HCT116 (cell line): ENCODE results near the gene SUGCT. TPM values are rescaled to one million over a fixed set of nuclear protein-coding genes. Genes with fewer than 3 reads are reported as not detected.

Source experiments
- ATAC-seq: fragments of 200-7000 bp; cut with Tn5 transposase; 2 replicates; pipeline ENCODE4 v1.9.1; 2020; ENCODE audit warnings: mild to moderate bottlenecking, moderate library complexity
- BruUV-seq: library from RNA; stranded (reverse); fragments of 400-500 nt; replicated peaks from 2 replicates; lab custom pipeline; 2021; lab: Mats Ljungman, UMichigan
- CTCF ChIA-PET: fragments of 300-600 bp; sonication (Branson Sonifier 250); formaldehyde crosslinking; loops from one replicate; lab custom pipeline; 2021; ENCODE audit warnings: antibody characterized with exemption; lab: Charles Lee
- POLR2A ChIA-PET: fragments of 300-600, 350-600 bp; sonication (Branson Sonifier 250); formaldehyde crosslinking; loops from one replicate; lab custom pipeline; 2021; ENCODE audit warnings: antibody characterized with exemption; lab: Charles Lee
- RAD21 ChIA-PET, 2 experiments: fragments of 300-600 bp; sonication (Branson Sonifier 250); formaldehyde crosslinking; loops; one replicate each; lab custom pipeline; 2023; ENCODE audit warnings: low total read pairs in 2 of 2; ENCODE audit not compliant: uncharacterized antibody in 2 of 2, unreplicated experiment in 2 of 2, low non-redundant PET in 1 of 2; lab: Charles Lee
- DNase-seq: peaks from one replicate; pipeline ENCODE4 v3.0.0-alpha.2; 2010; ENCODE audit warnings: low read depth, low spot score
- H2AFZ ChIP-seq: fragments of 200-600 bp; shearing (Covaris generic), sonication (generic); 2 replicates; pipeline ENCODE4 v1.6.1; 2017; ENCODE audit warnings: low read depth, mixed run types, mixed read lengths, antibody characterized with exemption, low read length; ENCODE audit not compliant: poor library complexity, severe bottlenecking
- H3K27ac ChIP-seq: 2 replicates; pipeline ENCODE4 v1.5.1; 2012; ENCODE audit warnings: low read depth, low read length
- H3K27me3 ChIP-seq: fragments of 200-600 bp; sonication (generic); 2 replicates; pipeline ENCODE4 v1.6.1; 2016; ENCODE audit warnings: mixed run types, low read length, mixed read lengths; ENCODE audit not compliant: insufficient read depth
- H3K36me3 ChIP-seq, 2 experiments: fragments of 200-500 bp in 1 of 2; fragments of 200-600 bp in 1 of 2; sonication (Bioruptor generic) in 1 of 2; sonication (generic) in 1 of 2; 2 replicates each; pipeline versions ENCODE4 v1.5.1 to v1.6.1; 2014 to 2016; ENCODE audit warnings: low read length in 2 of 2, inconsistent platforms in 1 of 2, mixed read lengths in 1 of 2, mixed run types in 1 of 2; ENCODE audit not compliant: insufficient read depth in 2 of 2, control insufficient read depth in 1 of 2
- H3K4me1 ChIP-seq, 2 experiments: fragments of 200-600 bp in 1 of 2; sonication (generic) in 1 of 2; 2 replicates each; pipeline versions ENCODE4 v1.5.1 to v1.6.1; 2012 to 2017; ENCODE audit warnings: low read length in 2 of 2, inconsistent platforms in 1 of 2, mild to moderate bottlenecking in 1 of 2, mixed read lengths in 1 of 2, mixed run types in 1 of 2, moderate library complexity in 1 of 2; ENCODE audit not compliant: insufficient read depth in 2 of 2, control insufficient read depth in 1 of 2
- H3K4me2 ChIP-seq: fragments of 200-600 bp; sonication (generic); 2 replicates; pipeline ENCODE4 v1.6.1; 2017; ENCODE audit warnings: mixed run types, low read length, mixed read lengths
- H3K4me3 ChIP-seq, 2 experiments: fragments of 200-600 bp in 1 of 2; sonication (generic) in 1 of 2; replicated peaks in 1 of 2; 2 replicates each; pipeline ENCODE4 v1.5.1; 2011 to 2016; ENCODE audit warnings: low read length in 2 of 2, control low read depth in 1 of 2, low read depth in 1 of 2, mild to moderate bottlenecking in 1 of 2, mixed read lengths in 1 of 2, mixed run types in 1 of 2
- H3K79me2 ChIP-seq: fragments of 200-600 bp; sonication (generic); 2 replicates; pipeline ENCODE4 v1.6.1; 2017; ENCODE audit warnings: mild to moderate bottlenecking, mixed run types, low read length, moderate library complexity, mixed read lengths; ENCODE audit not compliant: insufficient read depth
- H3K9ac ChIP-seq: fragments of 200-600 bp; sonication (generic); 2 replicates; pipeline ENCODE4 v1.6.1; 2016; ENCODE audit warnings: low read length, mixed read lengths
- H3K9me2 ChIP-seq: fragments of 200-600 bp; sonication (generic), shearing (Covaris generic); 2 replicates; pipeline ENCODE4 v1.6.1; 2017; ENCODE audit warnings: mixed run types, mild to moderate bottlenecking, moderate library complexity; ENCODE audit not compliant: insufficient read depth
- H3K9me3 ChIP-seq, 2 experiments: fragments of 200-500 bp in 1 of 2; fragments of 200-600 bp in 1 of 2; sonication (Bioruptor generic) in 1 of 2; sonication (generic) in 1 of 2; 2 replicates each; pipeline ENCODE4 v1.6.1; 2014 to 2017; ENCODE audit warnings: low read length in 2 of 2, mixed read lengths in 2 of 2, inconsistent platforms in 1 of 2, low read depth in 1 of 2, mild to moderate bottlenecking in 1 of 2, mixed run types in 1 of 2, moderate library complexity in 1 of 2; ENCODE audit not compliant: control insufficient read depth in 1 of 2, insufficient read depth in 1 of 2
- H4K20me1 ChIP-seq: fragments of 200-600 bp; sonication (generic), shearing (Covaris generic); 2 replicates; pipeline ENCODE4 v1.6.1; 2017; ENCODE audit warnings: mixed run types, mild to moderate bottlenecking, moderate library complexity; ENCODE audit not compliant: insufficient read depth
- ATF3 ChIP-seq: IDR thresholded peaks from 2 replicates; pipeline ENCODE4 v1.6.1; 2012
- CBX3 ChIP-seq: IDR thresholded peaks from 2 replicates; pipeline ENCODE4 v1.6.1; 2012; ENCODE audit warnings: low read depth
- CEBPB ChIP-seq: IDR thresholded peaks from 2 replicates; pipeline ENCODE4 v1.6.1; 2012; ENCODE audit warnings: low read depth
- CTCF ChIP-seq, 3 experiments: fragments of 200-600 bp in 1 of 3; sonication (generic) in 1 of 3; IDR thresholded peaks in 2 of 3; conservative IDR thresholded peaks in 1 of 3; 2 replicates each; pipeline ENCODE4 v1.5.1; 2012 to 2017; ENCODE audit warnings: low read depth in 2 of 3, low read length in 2 of 3, antibody characterized with exemption in 1 of 3, borderline replicate concordance in 1 of 3, control low read depth in 1 of 3, mild to moderate bottlenecking in 1 of 3, mixed read lengths in 1 of 3, mixed run types in 1 of 3, moderate library complexity in 1 of 3; ENCODE audit not compliant: insufficient read depth in 1 of 3
- EGR1 ChIP-seq: IDR thresholded peaks from 2 replicates; pipeline ENCODE4 v1.6.1; 2012; ENCODE audit warnings: low read depth
- EZH2 ChIP-seq: fragments of 200-600 bp; sonication (generic); IDR thresholded peaks from 2 replicates; pipeline ENCODE4 v1.6.1; 2017; ENCODE audit warnings: antibody characterized with exemption, mixed run types
- FOSL1 ChIP-seq: IDR thresholded peaks from 2 replicates; pipeline ENCODE4 v1.6.1; 2012; ENCODE audit warnings: low read depth
- JUND ChIP-seq: IDR thresholded peaks from 2 replicates; pipeline ENCODE4 v1.6.1; 2012
- POLR2A ChIP-seq: IDR thresholded peaks from 2 replicates; pipeline ENCODE4 v1.7.0; 2011; ENCODE audit warnings: borderline replicate concordance; ENCODE audit not compliant: insufficient read depth, insufficient read length; ENCODE audit errors: extremely low read depth
- POLR2AphosphoS5 ChIP-seq: IDR thresholded peaks from 2 replicates; pipeline ENCODE4 v1.6.1; 2011; ENCODE audit warnings: mild to moderate bottlenecking, low read depth, low read length, moderate library complexity
- REST ChIP-seq: IDR thresholded peaks from 2 replicates; pipeline ENCODE4 v1.6.1; 2012; ENCODE audit warnings: low read depth
- SP1 ChIP-seq: IDR thresholded peaks from 2 replicates; pipeline ENCODE4 v1.6.1; 2012; ENCODE audit warnings: low read depth
- SRF ChIP-seq: IDR thresholded peaks from 2 replicates; pipeline ENCODE4 v1.6.1; 2012; ENCODE audit warnings: low read depth
- YY1 ChIP-seq: IDR thresholded peaks from 2 replicates; pipeline ENCODE4 v1.6.1; 2011; ENCODE audit warnings: low read length, low read depth, moderate library complexity, mild to moderate bottlenecking; ENCODE audit not compliant: insufficient replicate concordance; ENCODE audit errors: extremely low read depth
- ZNF274 ChIP-seq: fragments of 200-500 bp; sonication (Bioruptor generic); IDR thresholded peaks from 2 replicates; pipeline ENCODE4 v1.6.1; 2014; ENCODE audit warnings: mild to moderate bottlenecking, low read depth, low read length, inconsistent platforms
- intact Hi-C: fragments of 100-400 bp; cut with micrococcal nuclease; formaldehyde crosslinking; loops from 2 replicates; pipeline ENCODE4 v1.10.0; 2022
- total RNA-seq: library from RNA; stranded (reverse); gene quantifications from one replicate; pipeline ENCODE4 v1.2.1, GENCODE V29; 2021; ENCODE audit not compliant: unreplicated experiment

SUGCT gene
- total RNA-seq, 1 experiment from 2014 or later = 4.4 TPM

GRCh38 chr7:40182452-40182851 is 47.6 kb downstream of the SUGCT start:
- no TSS peak for BruUV-seq
- Histone ChIP-seq H3K27ac (no peak overlapping the region), H3K9me3 (no peaks in the 10 kb centered on the region), H4K20me1 (no peaks in the 10 kb centered on the region), H2AFZ (no peak overlapping the region), H3K79me2 (no peaks in the 10 kb centered on the region), H3K27me3 (no peaks in the 10 kb centered on the region), H3K9me2 (no peaks in the 10 kb centered on the region), H3K9ac (no peak overlapping the region), H3K4me2 (no peak overlapping the region), H3K4me3 (no peak overlapping the region), H3K4me1 (no peaks in the 10 kb centered on the region), H3K36me3 (no peaks in the 10 kb centered on the region)
- DNase-seq (no peak), ATAC-seq (no peak)
- RAD21 ChIA-PET = no interaction called here
- no peak for TF ChIP-seq CTCF (IDR thresholded peaks at IDR 0.05 in 2 of 3, conservative IDR thresholded peaks at IDR 0.05 in 1 of 3; ENCODE audit: borderline replicate concordance in 1 of 3, insufficient read depth in 1 of 3, low read depth in 2 of 3, low read length in 2 of 3)
- no peak for TF ChIP-seq ZNF274
- no peak for TF ChIP-seq EGR1
- no peak for TF ChIP-seq EZH2
- no peak for TF ChIP-seq JUND
- no peak for TF ChIP-seq FOSL1
- TF ChIP-seq CBX3 = no peak
- TF ChIP-seq SP1 = no peak
- TF ChIP-seq POLR2AphosphoS5 = no peak
- TF ChIP-seq YY1 = no peak
- no peak for TF ChIP-seq ATF3
- no peak for TF ChIP-seq CEBPB
- no peak for TF ChIP-seq POLR2A
- TF ChIP-seq REST = no peak
- no peak for TF ChIP-seq SRF
- POLR2A ChIA-PET = no interaction called here
- intact Hi-C loops = no loop called here
- CTCF ChIA-PET = no interaction called here
